Measurements from ENCODE around the gene PHLPP1. TPM values are rescaled to one million over a fixed set of nuclear protein-coding genes. Genes with fewer than 3 reads are reported as not detected.
A peak's percentile ranks its signal among the peaks of the same experiment; 100 is the strongest.

The PHLPP1 gene
- total and polyA plus RNA-seq, 9 donors, result 6.3 to 11.3 (median 9.8) TPM

DNA sequence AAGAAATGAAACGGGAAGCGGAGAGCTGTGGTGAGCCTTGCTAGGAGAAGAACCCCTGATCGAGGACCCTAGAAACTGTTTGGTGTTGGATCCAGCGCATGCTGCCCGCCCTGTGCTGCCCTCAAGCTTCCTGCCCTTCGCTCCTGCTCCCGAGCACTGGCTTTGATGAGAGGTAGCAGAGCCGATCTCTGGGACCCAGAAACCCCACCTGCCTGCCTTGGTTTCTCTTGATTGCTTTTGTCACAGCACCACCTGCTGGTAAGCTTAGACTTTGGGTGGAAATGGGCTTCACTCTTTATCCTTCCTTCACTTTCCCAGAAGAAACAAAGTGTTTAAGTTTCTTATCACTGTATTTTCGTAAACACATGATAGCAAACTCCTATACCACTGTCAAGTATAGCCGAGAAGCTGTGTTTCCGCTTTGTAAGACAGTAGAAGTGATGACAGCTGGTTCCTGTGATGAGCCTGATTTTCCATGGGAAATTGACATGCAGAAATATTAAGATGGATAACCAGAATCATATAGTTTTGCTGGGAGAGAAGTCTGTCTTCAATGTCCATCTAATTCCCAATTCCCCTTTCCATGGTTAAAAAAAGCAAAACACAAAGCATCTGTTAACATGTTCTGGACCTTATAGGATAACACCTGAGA, 267.4 kb downstream of the PHLPP1 start:
- DNase-seq, result peak; percentile 84
- no peak overlapping the region for H3K27ac ChIP-seq (ENCODE audit: low read length)
- no peaks in the 10 kb centered on the region for H3K9me3 ChIP-seq (replicated peaks; ENCODE audit: control insufficient read depth, low read depth, low read length)
- peak overlapping the region; percentile 38 for H3K4me3 ChIP-seq (ENCODE audit: low read length)
- 23% methylated on average over 6 of the region's 11 CpGs for WGBS (ENCODE audit: insufficient coverage)
- peaks cover 7% of the 10 kb centered on the region for H3K4me1 ChIP-seq (ENCODE audit: control insufficient read depth, insufficient read depth, low read length)
- peaks cover 19% of the 10 kb centered on the region for H3K36me3 ChIP-seq (ENCODE audit: control insufficient read depth, insufficient read depth, low read length)
- H3K27me3 ChIP-seq (ENCODE audit: control insufficient read depth, insufficient read depth, low read length), result no peaks in the 10 kb centered on the region

DNA sequence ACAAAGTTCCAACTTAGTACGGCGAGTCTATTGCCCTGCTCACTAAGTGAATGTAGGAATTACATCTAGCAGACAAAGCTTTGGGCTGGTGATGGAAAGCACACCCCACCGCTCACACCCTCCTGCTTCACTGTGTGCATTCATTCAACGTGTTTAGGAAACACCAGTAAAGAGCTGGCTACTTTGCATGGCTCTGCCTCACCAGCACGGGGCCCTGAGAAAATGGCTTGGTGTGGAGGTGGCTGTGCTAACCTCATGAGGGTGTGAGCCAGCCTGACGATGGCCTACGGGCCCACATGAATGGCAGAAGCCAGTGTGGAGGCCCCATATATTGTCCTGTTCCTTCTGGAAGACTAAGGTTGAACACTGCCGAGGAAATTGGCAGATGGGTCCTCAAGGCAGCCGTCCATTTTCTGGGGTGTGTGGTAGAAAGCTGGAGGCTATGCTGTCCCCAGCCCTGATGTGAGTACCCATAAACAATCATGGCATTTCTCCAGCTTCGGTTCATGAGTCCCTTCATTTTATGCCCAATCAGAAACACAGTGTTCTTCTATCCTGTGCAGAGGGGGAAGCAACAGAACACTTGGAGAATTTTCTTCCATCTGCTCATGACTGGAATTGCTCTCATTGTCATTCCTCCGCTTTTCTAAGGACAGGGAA, 269.4 kb downstream of the PHLPP1 start:
- Histone ChIP-seq H3K36me3 (ENCODE audit: control insufficient read depth, insufficient read depth, low read length) (peaks cover 7% of the 10 kb centered on the region), H3K4me3 (ENCODE audit: low read length) (no peak overlapping the region), H3K27ac (ENCODE audit: low read length) (no peak overlapping the region), H3K27me3 (ENCODE audit: control insufficient read depth, insufficient read depth, low read length) (no peaks in the 10 kb centered on the region), H3K9me3 (replicated peaks; ENCODE audit: control insufficient read depth, low read depth, low read length) (no peaks in the 10 kb centered on the region), H3K4me1 (ENCODE audit: control insufficient read depth, insufficient read depth, low read length) (peaks cover 12% of the 10 kb centered on the region)
- DNase-seq, result no peak
- 80% methylated on average over 4 of the region's 11 CpGs for WGBS (ENCODE audit: insufficient coverage)

DNA sequence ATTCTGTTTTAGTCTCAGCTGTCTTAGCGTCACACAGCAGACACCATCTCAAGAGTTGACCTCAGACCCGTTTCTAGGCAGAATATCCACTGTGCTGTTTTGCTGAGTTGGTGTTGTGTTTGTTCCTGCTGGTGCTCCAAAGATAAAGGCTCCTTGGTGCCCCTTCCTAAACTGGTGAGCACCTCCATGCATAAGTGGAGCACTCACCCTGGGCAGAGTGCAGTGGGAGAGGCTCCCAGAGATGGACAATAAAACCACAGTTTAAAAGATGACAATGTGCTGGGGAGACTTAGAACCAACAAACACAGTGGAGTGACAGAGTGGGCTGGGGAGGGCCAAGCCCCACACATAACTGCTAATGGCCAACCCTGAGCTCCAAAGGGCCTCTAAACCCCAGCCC, 271.1 kb downstream of the PHLPP1 start:
- Histone ChIP-seq H3K9me3 (replicated peaks; ENCODE audit: control insufficient read depth, low read depth, low read length) (no peaks in the 10 kb centered on the region), H3K27ac (ENCODE audit: low read length) (no peak overlapping the region), H3K27me3 (ENCODE audit: control insufficient read depth, insufficient read depth, low read length) (no peaks in the 10 kb centered on the region), H3K4me3 (ENCODE audit: low read length) (no peak overlapping the region), H3K4me1 (ENCODE audit: control insufficient read depth, insufficient read depth, low read length) (peaks cover 12% of the 10 kb centered on the region), H3K36me3 (ENCODE audit: control insufficient read depth, insufficient read depth, low read length) (peaks cover under 1% of the 10 kb centered on the region)
- DNase-seq, result no peak
- no CpG with 5 or more reads among the region's 2 CpGs for WGBS (ENCODE audit: insufficient coverage)

DNA sequence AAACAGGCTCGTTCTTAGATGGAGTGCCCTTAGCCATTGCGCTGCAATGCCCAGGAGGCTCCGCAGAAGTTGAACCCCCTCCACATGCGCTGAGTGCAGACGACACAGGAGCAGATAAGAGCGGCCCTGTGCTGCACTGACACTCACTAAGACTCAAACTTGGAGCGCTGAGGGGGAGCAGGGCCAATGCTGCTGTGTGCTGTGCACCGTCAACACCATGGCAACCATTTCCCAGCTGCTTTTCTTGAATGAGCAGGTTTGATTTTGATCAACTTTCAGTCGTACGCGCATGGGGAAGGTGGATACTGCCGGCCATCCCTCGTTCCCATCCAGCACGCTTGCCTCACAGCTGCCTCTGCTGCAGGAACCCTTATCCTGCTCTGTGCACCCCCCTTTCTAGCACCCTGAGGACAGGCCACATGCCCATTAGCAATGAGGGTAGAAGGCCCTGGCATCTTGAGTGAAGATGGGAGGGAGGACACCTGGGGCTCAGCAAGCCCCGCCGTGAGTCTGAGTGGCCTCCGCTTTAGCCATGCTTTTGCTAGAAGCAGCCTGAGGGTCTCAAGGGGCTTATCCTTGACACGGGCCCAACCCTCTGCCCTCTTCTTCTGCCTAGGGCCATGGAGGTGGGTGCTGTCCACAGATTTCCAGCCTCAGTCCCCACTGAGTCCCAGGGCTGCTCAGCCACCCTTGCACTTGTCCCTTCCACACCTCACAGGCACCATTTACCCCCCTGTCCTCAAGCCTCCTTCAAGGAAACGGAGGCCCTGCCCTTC, 271.9 kb downstream of the PHLPP1 start:
- 79% methylated on average over 19 of the region's 19 CpGs for WGBS (ENCODE audit: insufficient coverage)
- no peak overlapping the region for H3K27ac ChIP-seq (ENCODE audit: low read length)
- no peaks in the 10 kb centered on the region for H3K36me3 ChIP-seq (ENCODE audit: control insufficient read depth, insufficient read depth, low read length)

DNA sequence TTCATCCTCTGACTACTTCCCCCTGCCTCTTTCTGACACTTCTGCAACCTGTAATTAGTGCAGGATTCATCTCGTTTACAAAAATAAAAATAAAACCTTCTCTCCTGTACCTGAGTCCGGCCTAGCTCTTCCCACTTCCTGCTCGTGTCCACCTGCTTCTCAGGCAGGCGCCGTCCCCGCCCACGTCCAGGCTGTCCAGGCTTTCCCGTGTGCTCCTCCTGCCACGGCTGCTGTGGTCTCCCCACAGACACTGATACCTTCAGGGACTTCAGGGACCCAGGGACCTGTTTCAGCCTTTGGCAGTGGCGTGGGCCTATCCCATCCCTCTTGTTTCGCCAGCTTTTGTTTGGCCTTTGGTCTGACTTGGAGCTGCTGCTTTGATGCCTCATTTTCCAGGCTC, 272.5 kb downstream of the PHLPP1 start:
- WGBS (ENCODE audit: insufficient coverage), result 81% methylated on average over 11 of the region's 11 CpGs

More for the DNA sequence above, 271.9 kb downstream of the PHLPP1 start:
- DNase-seq, result no peak
- H3K4me3 ChIP-seq (ENCODE audit: low read length), result no peak overlapping the region
- H3K27me3 ChIP-seq (ENCODE audit: control insufficient read depth, insufficient read depth, low read length), result no peaks in the 10 kb centered on the region
- H3K9me3 ChIP-seq (replicated peaks; ENCODE audit: control insufficient read depth, low read depth, low read length), result no peaks in the 10 kb centered on the region
- H3K4me1 ChIP-seq (ENCODE audit: control insufficient read depth, insufficient read depth, low read length), result peaks cover 12% of the 10 kb centered on the region

DNA sequence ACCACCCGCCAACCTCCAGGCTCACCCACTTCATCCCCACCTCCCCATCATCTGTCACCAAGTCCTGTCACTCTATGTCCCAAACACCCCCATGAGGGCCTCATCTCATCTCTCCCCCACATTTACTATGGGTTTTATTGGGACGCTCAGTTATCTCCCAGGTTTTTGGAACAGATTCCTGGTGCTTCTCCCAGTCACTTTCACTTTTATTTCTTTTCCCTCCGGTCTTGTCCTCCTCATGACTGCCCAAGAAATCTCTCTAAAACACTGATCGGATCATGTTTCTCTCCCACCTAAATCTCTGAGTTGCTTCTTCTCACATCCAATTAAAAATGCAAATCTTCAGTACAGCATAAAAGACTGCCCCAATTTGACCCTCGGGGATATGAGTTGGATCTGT, 273.1 kb downstream of the PHLPP1 start:
- Histone ChIP-seq H3K4me1 (ENCODE audit: control insufficient read depth, insufficient read depth, low read length) (peaks cover 9% of the 10 kb centered on the region), H3K4me3 (ENCODE audit: low read length) (no peak overlapping the region), H3K27ac (ENCODE audit: low read length) (no peak overlapping the region), H3K9me3 (replicated peaks; ENCODE audit: control insufficient read depth, low read depth, low read length) (no peaks in the 10 kb centered on the region), H3K27me3 (ENCODE audit: control insufficient read depth, insufficient read depth, low read length) (no peaks in the 10 kb centered on the region), H3K36me3 (ENCODE audit: control insufficient read depth, insufficient read depth, low read length) (no peaks in the 10 kb centered on the region)
- peak; percentile 51 for DNase-seq
- 44% methylated on average over 4 of the region's 5 CpGs for WGBS (ENCODE audit: insufficient coverage)

More for the DNA sequence above, 272.5 kb downstream of the PHLPP1 start:
- Histone ChIP-seq H3K4me1 (ENCODE audit: control insufficient read depth, insufficient read depth, low read length) (peaks cover 9% of the 10 kb centered on the region), H3K36me3 (ENCODE audit: control insufficient read depth, insufficient read depth, low read length) (no peaks in the 10 kb centered on the region), H3K27ac (ENCODE audit: low read length) (no peak overlapping the region), H3K9me3 (replicated peaks; ENCODE audit: control insufficient read depth, low read depth, low read length) (no peaks in the 10 kb centered on the region), H3K27me3 (ENCODE audit: control insufficient read depth, insufficient read depth, low read length) (no peaks in the 10 kb centered on the region), H3K4me3 (ENCODE audit: low read length) (no peak overlapping the region)
- DNase-seq, result no peak

DNA sequence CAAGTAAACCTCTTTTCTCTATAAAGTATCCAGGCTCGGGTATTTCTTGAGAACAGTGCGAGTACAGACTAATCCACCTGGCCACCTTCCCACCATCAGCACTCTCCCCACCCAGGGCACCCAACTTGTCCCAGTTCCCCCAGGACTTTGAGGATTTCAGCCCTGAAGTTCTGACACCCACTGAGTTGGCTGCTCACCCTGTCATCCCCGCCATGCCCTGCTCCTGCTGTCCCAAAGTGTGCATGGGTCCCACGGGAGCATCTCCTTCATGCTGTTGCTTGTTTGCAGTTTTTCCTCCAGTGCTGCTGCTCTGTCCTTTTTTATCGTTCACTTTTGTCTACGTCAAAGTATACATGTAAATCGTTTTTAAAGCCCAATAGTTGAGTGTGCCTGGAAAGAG, 273.9 kb downstream of the PHLPP1 start:
- DNase-seq, result no peak
- H3K27me3 ChIP-seq (ENCODE audit: control insufficient read depth, insufficient read depth, low read length), result no peaks in the 10 kb centered on the region
- H3K27ac ChIP-seq (ENCODE audit: low read length), result no peak overlapping the region
- no peaks in the 10 kb centered on the region for H3K9me3 ChIP-seq (replicated peaks; ENCODE audit: control insufficient read depth, low read depth, low read length)
- peaks cover 9% of the 10 kb centered on the region for H3K4me1 ChIP-seq (ENCODE audit: control insufficient read depth, insufficient read depth, low read length)
- WGBS (ENCODE audit: insufficient coverage), result 63% methylated on average over 4 of the region's 7 CpGs
- H3K4me3 ChIP-seq (ENCODE audit: low read length), result no peak overlapping the region
- no peaks in the 10 kb centered on the region for H3K36me3 ChIP-seq (ENCODE audit: control insufficient read depth, insufficient read depth, low read length)

DNA sequence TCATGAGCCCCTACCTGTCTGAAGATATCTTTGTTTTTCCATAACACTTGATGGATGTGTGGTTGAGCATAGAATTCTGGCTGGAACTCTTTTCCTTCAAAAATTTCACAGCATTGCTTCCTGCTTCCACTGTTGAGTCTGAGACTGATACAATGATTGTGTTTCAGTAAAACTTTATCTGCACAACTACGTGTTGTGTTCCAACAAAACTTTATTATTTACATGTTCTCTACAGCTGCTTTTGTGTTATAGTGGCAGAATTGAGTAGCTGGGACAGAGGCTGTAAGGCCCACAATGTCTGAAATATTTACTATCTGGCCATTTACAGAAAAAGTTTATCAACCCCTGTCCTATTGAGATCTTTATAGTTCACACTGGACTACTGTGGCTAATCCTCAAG, 275.3 kb downstream of the PHLPP1 start:
- H3K9me3 ChIP-seq (replicated peaks; ENCODE audit: control insufficient read depth, low read depth, low read length), result no peaks in the 10 kb centered on the region
- no peaks in the 10 kb centered on the region for H3K36me3 ChIP-seq (ENCODE audit: control insufficient read depth, insufficient read depth, low read length)
- H3K4me1 ChIP-seq (ENCODE audit: control insufficient read depth, insufficient read depth, low read length), result peaks cover 9% of the 10 kb centered on the region
- no peak overlapping the region for H3K27ac ChIP-seq (ENCODE audit: low read length)
- no peak for DNase-seq
- no peak overlapping the region for H3K4me3 ChIP-seq (ENCODE audit: low read length)
- H3K27me3 ChIP-seq (ENCODE audit: control insufficient read depth, insufficient read depth, low read length), result no peaks in the 10 kb centered on the region
- no CpG with 5 or more reads among the region's 1 CpG for WGBS (ENCODE audit: insufficient coverage)

DNA sequence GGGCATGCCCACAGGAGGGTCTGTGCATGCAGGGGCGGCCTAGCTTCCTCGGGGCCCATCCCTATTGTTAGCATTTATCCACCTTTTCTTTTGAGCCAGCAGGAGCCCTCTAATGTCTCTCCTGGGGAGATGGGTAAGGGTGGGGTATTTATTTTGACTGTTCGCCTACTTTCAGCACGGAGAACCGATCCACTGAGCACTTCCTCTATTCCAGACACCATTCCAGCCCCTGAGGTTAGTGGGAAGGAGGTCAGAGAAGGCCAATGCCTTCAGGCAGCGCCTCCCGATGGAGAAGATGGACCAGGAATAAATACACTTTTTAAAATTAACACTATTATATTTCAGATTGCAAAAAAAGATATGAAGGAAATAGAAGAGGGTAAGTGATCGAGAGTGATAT, 276.0 kb downstream of the PHLPP1 start:
- Histone ChIP-seq H3K27me3 (ENCODE audit: control insufficient read depth, insufficient read depth, low read length) (no peaks in the 10 kb centered on the region), H3K36me3 (ENCODE audit: control insufficient read depth, insufficient read depth, low read length) (no peaks in the 10 kb centered on the region), H3K4me1 (ENCODE audit: control insufficient read depth, insufficient read depth, low read length) (peaks cover 9% of the 10 kb centered on the region), H3K9me3 (replicated peaks; ENCODE audit: control insufficient read depth, low read depth, low read length) (no peaks in the 10 kb centered on the region), H3K4me3 (ENCODE audit: low read length) (no peak overlapping the region), H3K27ac (ENCODE audit: low read length) (no peak overlapping the region)
- WGBS (ENCODE audit: insufficient coverage), result 75% methylated on average over 1 of the region's 8 CpGs
- no peak for DNase-seq

DNA sequence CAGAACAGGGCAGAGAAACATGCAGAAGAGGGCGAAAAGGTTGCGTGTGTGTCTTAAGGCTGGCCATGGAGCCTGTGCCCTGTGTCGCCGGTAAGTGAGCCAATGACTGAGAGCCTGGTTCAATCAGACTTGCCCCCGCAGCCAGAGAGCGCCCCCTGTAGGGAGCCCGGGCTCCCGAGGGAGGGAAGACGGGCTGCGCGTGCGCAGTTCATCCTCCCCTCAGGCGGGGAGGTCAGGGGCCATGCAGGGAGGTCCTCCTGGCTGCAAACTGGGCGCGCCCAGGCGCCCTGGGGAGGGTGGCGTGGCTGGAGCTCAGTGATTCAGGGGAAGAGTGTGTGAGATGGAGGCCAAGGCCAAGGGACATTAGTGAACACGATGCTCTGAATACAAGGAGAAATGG, 276.6 kb downstream of the PHLPP1 start:
- no peaks in the 10 kb centered on the region for H3K36me3 ChIP-seq (ENCODE audit: control insufficient read depth, insufficient read depth, low read length)
- H3K4me3 ChIP-seq (ENCODE audit: low read length), result no peak overlapping the region
- no peak overlapping the region for H3K27ac ChIP-seq (ENCODE audit: low read length)
- DNase-seq, result no peak
- 96% methylated on average over 18 of the region's 18 CpGs for WGBS (ENCODE audit: insufficient coverage)
- no peaks in the 10 kb centered on the region for H3K27me3 ChIP-seq (ENCODE audit: control insufficient read depth, insufficient read depth, low read length)
- no peaks in the 10 kb centered on the region for H3K9me3 ChIP-seq (replicated peaks; ENCODE audit: control insufficient read depth, low read depth, low read length)
- H3K4me1 ChIP-seq (ENCODE audit: control insufficient read depth, insufficient read depth, low read length), result peaks cover 9% of the 10 kb centered on the region
